GM21737 (cell line): ENCODE measurements around the gene SGCD.
"Not testable (repeated sequence)": the region's sequence is repeated elsewhere in the genome, so short reads cannot be mapped to it uniquely, and the experiment has no call there.

Experiments used
- ATAC-seq: cut with Tn5 transposase; IDR thresholded peaks from one replicate; pipeline ENCODE4 v1.9.1; 2021; ENCODE audit warnings: mild to moderate bottlenecking, moderate library complexity; ENCODE audit not compliant: unreplicated experiment

The SGCD gene

GRCh38 chr5:156552855-156553358 lies 225.9 kb downstream of the SGCD start:
- ATAC-seq = no peak

- ATAC-seq = no peak
Observed at GRCh38 chr5:156556666-156557406, 229.9 kb downstream of the SGCD start.

DNA sequence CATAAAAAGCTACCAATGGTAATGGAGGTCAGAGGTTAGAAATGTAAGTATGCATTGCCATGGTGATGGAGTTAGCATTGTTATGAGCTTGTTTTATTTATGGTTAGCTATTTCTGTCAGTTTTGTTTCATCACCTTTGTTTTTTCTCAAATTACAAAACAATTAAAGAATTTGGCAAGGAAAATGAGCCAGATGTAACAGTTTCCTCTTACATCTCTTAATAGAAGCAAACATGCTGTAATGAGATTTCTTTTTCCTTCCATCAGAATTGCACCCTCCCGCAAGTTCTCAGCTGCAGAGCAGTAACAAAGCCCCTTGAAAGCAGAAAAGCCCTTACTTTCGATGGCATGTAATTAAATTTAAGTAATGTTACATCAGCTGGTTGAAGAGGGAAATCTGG lies 233.0 kb downstream of the SGCD start:
- ATAC-seq = no peak

DNA sequence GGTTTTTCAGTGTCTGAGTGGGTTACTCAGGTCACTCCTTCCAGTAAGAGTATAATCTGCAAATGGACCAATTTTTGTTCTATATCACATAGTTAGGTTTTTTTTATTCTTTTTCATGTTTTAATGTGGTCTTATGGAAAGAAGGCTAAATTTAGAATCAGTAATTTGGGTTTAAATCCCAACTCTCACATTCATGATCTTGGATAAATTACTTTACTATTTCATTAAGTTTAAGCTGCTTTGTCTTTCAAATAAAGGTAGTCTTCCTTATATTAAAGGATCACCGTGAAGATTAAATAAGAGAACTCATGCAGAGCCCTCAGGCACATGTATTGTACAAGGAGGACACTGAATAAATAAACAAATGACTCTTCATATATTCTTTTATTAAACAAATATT lies 234.7 kb downstream of the SGCD start:
- no peak for ATAC-seq

DNA sequence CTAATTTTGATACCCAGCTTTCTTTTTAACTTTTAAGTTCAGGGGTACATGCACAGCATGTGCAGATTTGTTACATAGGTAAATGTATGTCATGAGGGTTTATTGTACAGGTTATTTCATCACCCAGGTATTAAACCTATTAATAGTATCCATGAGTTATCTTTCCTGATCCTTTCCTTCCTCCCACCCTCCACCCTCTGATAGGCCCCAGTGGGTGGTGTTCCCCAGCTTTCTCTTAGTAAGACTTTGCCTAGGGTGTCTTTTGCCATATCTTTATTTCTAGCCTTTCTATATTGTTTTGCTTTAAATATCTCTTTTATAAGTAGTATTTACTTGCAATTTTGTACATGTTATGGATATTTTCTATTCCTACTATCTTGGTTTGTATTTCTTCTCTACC lies 243.7 kb downstream of the SGCD start:
- no peak for ATAC-seq

- ATAC-seq = no peak
Observed at GRCh38 chr5:156581725-156582124, 254.8 kb downstream of the SGCD start.

DNA sequence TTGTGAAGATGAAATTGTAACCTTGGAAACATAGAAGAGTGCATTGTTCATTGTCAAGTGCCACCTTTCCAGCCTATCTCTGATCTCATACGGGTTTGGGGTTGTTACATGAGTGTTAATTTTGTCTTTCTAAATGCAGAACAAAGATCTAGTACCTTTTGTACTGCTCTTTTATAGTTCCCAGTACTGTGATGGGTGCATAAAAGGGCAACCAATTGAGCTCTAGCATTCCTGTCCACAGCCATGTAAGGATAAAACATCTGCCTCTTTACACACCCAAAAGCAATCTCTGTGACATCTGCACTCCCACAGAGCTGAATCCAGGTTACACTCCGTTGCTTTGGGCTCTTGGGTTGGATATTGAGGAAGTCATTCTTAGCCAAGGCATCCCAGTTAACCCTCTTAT lies 255.2 kb downstream of the SGCD start:
- ATAC-seq = no peak

DNA sequence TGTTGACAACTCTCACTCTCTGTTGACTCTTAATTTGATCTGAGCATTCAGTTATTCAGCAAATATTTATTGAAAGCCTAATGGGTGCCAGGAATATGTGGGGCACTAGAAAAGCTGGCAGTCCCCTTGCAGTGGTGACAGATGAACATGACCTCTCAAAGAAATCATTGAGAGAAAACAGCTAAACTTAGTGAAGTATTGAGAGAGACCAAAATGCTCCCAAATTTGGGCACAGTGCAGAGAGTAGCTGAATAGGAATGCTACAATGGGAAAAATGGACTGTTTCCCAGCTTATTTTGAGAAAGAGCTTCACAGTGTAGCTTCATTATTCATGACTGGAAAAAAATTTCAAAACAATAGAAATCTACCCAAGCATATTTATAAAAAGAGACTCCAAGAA lies 257.9 kb downstream of the SGCD start:
- ATAC-seq = no peak

DNA sequence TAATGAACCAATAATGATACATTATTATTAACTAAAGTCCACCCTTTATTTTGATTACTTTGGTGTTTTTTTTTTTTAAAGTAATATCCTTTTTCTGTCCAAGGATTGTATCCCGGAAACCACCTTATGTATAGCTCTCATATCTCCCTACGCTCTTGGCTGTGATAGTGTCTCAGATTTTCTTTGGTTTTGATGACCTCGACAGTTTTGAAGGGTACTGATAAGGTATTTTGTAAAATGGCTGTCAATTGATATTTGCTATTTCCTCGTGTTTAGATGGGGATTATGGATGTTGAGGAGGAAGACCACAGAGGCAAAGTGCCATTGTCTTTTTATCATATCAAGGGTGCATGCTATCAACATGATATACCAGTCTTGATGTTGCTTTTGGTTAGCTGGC lies 259.0 kb downstream of the SGCD start:
- no peak for ATAC-seq

- ATAC-seq = no peak
Observed at GRCh38 chr5:156587012-156587411, 260.0 kb downstream of the SGCD start.

DNA sequence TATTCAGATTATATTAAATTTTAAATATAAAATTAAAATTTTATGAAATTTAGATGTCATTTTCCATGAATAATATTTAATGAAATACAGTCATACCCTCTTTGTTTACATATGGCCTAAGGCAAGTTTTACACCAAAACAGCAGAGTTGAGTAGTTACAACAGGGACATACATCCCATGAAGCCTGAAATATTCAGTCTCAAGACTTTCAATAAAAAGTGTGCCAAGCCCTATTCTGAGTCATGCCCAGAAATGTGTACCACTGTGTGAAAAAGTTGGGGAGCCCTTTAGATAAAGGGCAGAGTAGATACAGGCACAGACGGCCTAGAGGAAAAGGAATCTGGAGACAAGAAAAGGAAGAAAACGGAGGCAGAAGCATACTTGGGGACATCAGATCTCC lies 261.3 kb downstream of the SGCD start:
- ATAC-seq = no peak

DNA sequence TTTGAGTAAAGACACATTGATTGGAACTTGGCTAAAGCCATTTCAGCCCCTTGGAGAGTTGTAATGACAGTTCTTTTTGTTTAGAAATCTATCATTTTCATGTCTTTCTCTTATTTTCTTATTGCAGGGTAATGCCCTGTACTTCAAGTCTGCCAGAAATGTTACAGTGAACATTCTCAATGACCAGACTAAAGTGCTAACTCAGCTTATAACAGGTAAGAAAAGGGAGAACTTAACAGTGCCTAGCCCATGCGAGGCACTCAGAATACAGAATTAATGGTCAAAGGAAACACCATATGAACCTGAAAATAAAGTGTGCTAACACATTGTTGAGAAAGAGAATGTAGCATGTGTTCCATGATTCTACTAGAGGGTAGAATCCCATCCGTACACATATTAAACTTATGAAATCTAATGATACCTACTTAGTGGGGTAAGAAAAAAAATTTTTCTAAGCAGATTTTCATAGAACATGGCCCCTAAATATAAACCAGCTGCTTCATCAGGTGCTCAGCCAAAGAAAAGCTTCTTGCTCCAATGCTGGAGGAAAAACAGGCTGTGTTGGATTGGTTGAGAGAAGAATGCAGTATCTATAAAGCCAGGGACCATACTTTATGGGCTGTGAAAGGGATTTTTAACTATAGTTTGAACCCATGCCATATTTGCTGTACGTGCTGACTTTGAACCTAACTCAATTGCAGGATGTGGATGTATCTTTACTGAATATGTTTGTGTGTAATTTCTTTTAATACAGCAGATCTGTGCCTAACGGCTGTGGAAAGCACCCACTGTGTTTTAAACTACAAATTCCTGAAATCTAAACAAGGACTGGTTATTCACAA lies 262.4 kb downstream of the SGCD start:
- no peak for ATAC-seq

GRCh38 chr5:156589946-156590216 lies 262.9 kb downstream of the SGCD start:
- ATAC-seq = no peak

- ATAC-seq = no peak
Observed at GRCh38 chr5:156590978-156591377, 264.0 kb downstream of the SGCD start.

- no peak for ATAC-seq
Observed at GRCh38 chr5:156591631-156592030, 264.7 kb downstream of the SGCD start.

- no peak for ATAC-seq
Observed at GRCh38 chr5:156593546-156593945, 266.6 kb downstream of the SGCD start.

DNA sequence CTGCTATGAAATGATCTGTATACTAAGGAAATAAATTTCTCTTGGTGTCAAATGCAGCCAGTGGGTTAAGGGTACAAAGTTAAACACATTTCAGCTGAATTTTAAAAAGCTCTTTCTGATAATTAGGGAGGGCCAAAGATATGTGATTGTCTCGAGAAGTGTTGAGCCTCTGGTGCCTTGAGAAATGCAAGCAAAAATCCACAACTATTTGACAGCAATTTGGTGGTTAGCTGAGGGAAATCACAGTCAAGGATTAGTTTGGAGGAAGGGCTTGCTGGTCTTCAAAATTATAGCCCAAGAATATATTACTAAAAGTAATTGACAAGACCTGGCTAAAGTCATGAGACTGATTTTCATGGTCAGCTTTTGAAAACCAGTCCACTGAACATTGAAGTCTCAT lies 267.4 kb downstream of the SGCD start:
- no peak for ATAC-seq

- no peak for ATAC-seq
Observed at GRCh38 chr5:156595132-156595787, 268.3 kb downstream of the SGCD start.

DNA sequence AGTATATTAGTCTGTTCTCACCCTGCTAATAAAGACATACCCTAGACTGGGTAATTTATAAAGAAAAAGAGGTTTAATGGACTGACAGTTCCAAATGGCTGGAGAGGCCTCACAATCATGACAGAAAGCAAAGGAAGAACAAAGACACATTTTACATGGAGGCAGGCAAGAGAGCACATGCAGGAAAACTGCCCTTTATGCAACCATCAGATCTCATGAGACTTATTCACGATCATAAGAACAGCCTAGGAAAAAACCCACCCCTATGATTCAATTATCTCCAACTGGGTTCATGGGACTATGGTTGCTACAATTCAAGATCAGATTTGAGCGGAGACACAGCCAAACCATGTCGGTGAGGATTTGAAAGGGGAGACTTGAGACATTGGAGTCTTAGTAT lies 270.3 kb downstream of the SGCD start:
- no peak for ATAC-seq

DNA sequence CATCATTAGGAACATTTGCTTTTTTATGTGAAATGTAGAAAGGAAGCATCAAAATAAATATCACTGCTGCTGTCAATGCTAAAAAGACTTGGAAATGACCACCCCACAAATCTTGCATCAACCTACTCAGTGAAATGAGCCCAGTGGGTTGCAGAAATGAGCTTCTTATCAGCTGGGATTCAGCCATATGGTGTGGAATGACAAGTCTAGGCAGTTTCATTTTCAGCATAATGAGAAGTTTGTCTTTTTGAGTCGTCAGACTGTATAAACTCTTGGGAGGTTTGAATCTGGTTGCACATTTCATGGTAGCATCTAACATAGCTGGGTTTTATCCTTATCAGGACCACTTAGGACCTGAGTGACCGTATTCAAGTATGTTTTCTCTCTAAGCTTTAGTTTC lies 272.0 kb downstream of the SGCD start:
- ATAC-seq = no peak

DNA sequence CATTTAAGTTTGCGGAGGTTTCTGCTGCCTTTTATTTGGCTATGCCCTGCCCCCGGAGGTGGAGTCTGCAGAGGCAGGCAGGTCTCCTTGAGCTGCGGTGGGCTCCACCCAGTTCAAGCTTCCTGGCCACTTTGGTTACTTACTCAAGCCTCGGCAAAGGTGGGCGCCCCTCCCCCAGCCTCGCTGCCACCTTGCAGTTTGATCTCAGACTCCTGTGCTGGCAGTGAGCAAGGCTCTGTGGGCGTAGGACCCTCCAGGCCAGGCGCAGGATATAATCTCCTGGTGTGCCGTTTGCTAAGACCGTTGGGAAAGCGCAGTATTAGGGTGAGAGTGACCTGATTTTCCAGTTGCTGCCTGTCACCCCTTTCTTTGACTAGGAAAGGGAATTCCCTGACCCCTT lies 283.6 kb downstream of the SGCD start:
- ATAC-seq = not testable (repeated sequence)

GRCh38 chr5:156615901-156616300 lies 288.9 kb downstream of the SGCD start:
- ATAC-seq = no peak
